MG63 (cell line): Measurements from ENCODE around the gene C16orf87. TPM values are rescaled to one million over a fixed set of nuclear protein-coding genes. Genes with fewer than 3 reads are reported as not detected.

Source experiments
- DNase-seq: peaks from one replicate; pipeline ENCODE4 v3.0.0-alpha.2; 2020
- H3K27me3 ChIP-seq: fragments of 250-450 bp; sonication (Bioruptor Pico); 2 replicates; pipeline ENCODE4 v1.5.1; 2020; ENCODE audit warnings: mild to moderate bottlenecking, moderate library complexity
- H3K36me3 ChIP-seq: fragments of 250-450 bp; sonication (Bioruptor Pico); 2 replicates; pipeline ENCODE4 v1.5.1; 2020; ENCODE audit warnings: mild to moderate bottlenecking, moderate library complexity
- H3K4me3 ChIP-seq: fragments of 250-450 bp; sonication (Bioruptor Pico); 2 replicates; pipeline ENCODE4 v1.5.1; 2020; ENCODE audit warnings: mild to moderate bottlenecking, moderate library complexity
- H3K9me3 ChIP-seq: fragments of 250-450 bp; sonication (Bioruptor Pico); 2 replicates; pipeline ENCODE4 v1.5.1; 2020; ENCODE audit warnings: mild to moderate bottlenecking, moderate library complexity
- total RNA-seq: library from RNA; depleted of rRNA; stranded (reverse); fragments of >200 nt; shearing (Covaris generic); gene quantifications from 2 replicates; pipeline ENCODE4 v1.2.3, GENCODE V29; 2014; ENCODE audit warnings: low replicate concordance

The C16orf87 gene
- total RNA-seq, 1 experiment from 2014 or later = 13.6 TPM

GRCh38 chr16:46822270-46822669 lies 8.7 kb downstream of the C16orf87 start:
- no peaks in the 10 kb centered on the region for H3K27me3 ChIP-seq
- H3K36me3 ChIP-seq = peaks cover 4% of the 10 kb centered on the region; the same call in 1 of the 2 replicates
- DNase-seq = no peak
- no peak overlapping the region for H3K4me3 ChIP-seq
- no peaks in the 10 kb centered on the region for H3K9me3 ChIP-seq

- peak; percentile 69 for DNase-seq
- no peak overlapping the region for H3K4me3 ChIP-seq
- peaks cover 21% of the 10 kb centered on the region for H3K9me3 ChIP-seq
- peaks cover 15% of the 10 kb centered on the region for H3K36me3 ChIP-seq
- H3K27me3 ChIP-seq = no peaks in the 10 kb centered on the region
Measured at GRCh38 chr16:46817961-46818360, 13.0 kb downstream of the C16orf87 start.

GRCh38 chr16:46814790-46815189 lies 16.2 kb downstream of the C16orf87 start:
- no peak for DNase-seq
- Histone ChIP-seq H3K4me3 (no peak overlapping the region), H3K36me3 (peaks cover 15% of the 10 kb centered on the region), H3K27me3 (no peaks in the 10 kb centered on the region), H3K9me3 (peaks cover 21% of the 10 kb centered on the region)

GRCh38 chr16:46813611-46814010 lies 17.4 kb downstream of the C16orf87 start:
- no peak for DNase-seq
- peaks cover 15% of the 10 kb centered on the region for H3K36me3 ChIP-seq
- no peaks in the 10 kb centered on the region for H3K27me3 ChIP-seq
- H3K4me3 ChIP-seq = no peak overlapping the region
- peaks cover 21% of the 10 kb centered on the region for H3K9me3 ChIP-seq

GRCh38 chr16:46812781-46813540 lies 18.0 kb downstream of the C16orf87 start:
- peaks cover 15% of the 10 kb centered on the region for H3K36me3 ChIP-seq
- no peak for DNase-seq
- H3K9me3 ChIP-seq = peaks cover 21% of the 10 kb centered on the region
- H3K4me3 ChIP-seq = no peak overlapping the region
- H3K27me3 ChIP-seq = no peaks in the 10 kb centered on the region

GRCh38 chr16:46811682-46812081 lies 19.3 kb downstream of the C16orf87 start:
- DNase-seq = no peak
- Histone ChIP-seq H3K9me3 (peaks cover 21% of the 10 kb centered on the region), H3K36me3 (peaks cover 12% of the 10 kb centered on the region), H3K27me3 (no peaks in the 10 kb centered on the region), H3K4me3 (no peak overlapping the region)

GRCh38 chr16:46808997-46809396 lies 22.0 kb downstream of the C16orf87 start:
- H3K36me3 ChIP-seq = peaks cover 2% of the 10 kb centered on the region; the same call in 1 of the 2 replicates
- no peaks in the 10 kb centered on the region for H3K27me3 ChIP-seq
- no peak overlapping the region for H3K4me3 ChIP-seq
- peaks cover 4% of the 10 kb centered on the region; the same call in 1 of the 2 replicates for H3K9me3 ChIP-seq
- no peak for DNase-seq

- H3K9me3 ChIP-seq = no peaks in the 10 kb centered on the region
- no peaks in the 10 kb centered on the region; the same call in 1 of the 2 replicates for H3K36me3 ChIP-seq
- H3K27me3 ChIP-seq = no peaks in the 10 kb centered on the region
- H3K4me3 ChIP-seq = no peak overlapping the region
- no peak for DNase-seq
Measured at GRCh38 chr16:46807336-46807735, 23.6 kb downstream of the C16orf87 start.

- DNase-seq = no peak
- Histone ChIP-seq H3K4me3 (no peak overlapping the region), H3K9me3 (no peaks in the 10 kb centered on the region), H3K36me3 (no peaks in the 10 kb centered on the region; the same call in 1 of the 2 replicates), H3K27me3 (no peaks in the 10 kb centered on the region)
Measured at GRCh38 chr16:46803373-46803772, 27.6 kb downstream of the C16orf87 start.

GRCh38 chr16:46801428-46802049 lies 29.4 kb downstream of the C16orf87 start:
- peaks cover 8% of the 10 kb centered on the region for H3K9me3 ChIP-seq
- H3K4me3 ChIP-seq = no peak overlapping the region
- DNase-seq = no peak
- H3K36me3 ChIP-seq = peaks cover 7% of the 10 kb centered on the region; the same call in 1 of the 2 replicates
- no peaks in the 10 kb centered on the region for H3K27me3 ChIP-seq

- DNase-seq = no peak
- H3K36me3 ChIP-seq = peaks cover 11% of the 10 kb centered on the region; the same call in 1 of the 2 replicates
- H3K4me3 ChIP-seq = no peak overlapping the region
- H3K27me3 ChIP-seq = no peaks in the 10 kb centered on the region
- peaks cover 12% of the 10 kb centered on the region for H3K9me3 ChIP-seq
Measured at GRCh38 chr16:46800494-46800893, 30.5 kb downstream of the C16orf87 start.

GRCh38 chr16:46797501-46797900 lies 33.5 kb downstream of the C16orf87 start:
- no peaks in the 10 kb centered on the region for H3K27me3 ChIP-seq
- no peak for DNase-seq
- H3K4me3 ChIP-seq = no peak overlapping the region
- H3K36me3 ChIP-seq = peaks cover 18% of the 10 kb centered on the region
- peaks cover 25% of the 10 kb centered on the region for H3K9me3 ChIP-seq

GRCh38 chr16:46796764-46797269 lies 34.2 kb downstream of the C16orf87 start:
- no peaks in the 10 kb centered on the region for H3K27me3 ChIP-seq
- H3K9me3 ChIP-seq = peaks cover 25% of the 10 kb centered on the region
- H3K4me3 ChIP-seq = no peak overlapping the region
- no peak for DNase-seq
- peaks cover 18% of the 10 kb centered on the region for H3K36me3 ChIP-seq

- DNase-seq = no peak
- Histone ChIP-seq H3K36me3 (peaks cover 18% of the 10 kb centered on the region), H3K4me3 (no peak overlapping the region)
Measured at GRCh38 chr16:46793841-46794240, 37.1 kb downstream of the C16orf87 start.

GRCh38 chr16:46790599-46791270 lies 40.2 kb downstream of the C16orf87 start:
- Histone ChIP-seq H3K9me3 (peaks cover 16% of the 10 kb centered on the region), H3K27me3 (no peaks in the 10 kb centered on the region), H3K36me3 (peaks cover 7% of the 10 kb centered on the region), H3K4me3 (no peak overlapping the region)
- no peak for DNase-seq

More at GRCh38 chr16:46793841-46794240, 37.1 kb downstream of the C16orf87 start:
- Histone ChIP-seq H3K9me3 (peaks cover 26% of the 10 kb centered on the region), H3K27me3 (no peaks in the 10 kb centered on the region)

- Histone ChIP-seq H3K9me3 (peaks cover 10% of the 10 kb centered on the region), H3K36me3 (peaks cover 1% of the 10 kb centered on the region), H3K4me3 (peak overlapping the region; percentile 60), H3K27me3 (no peaks in the 10 kb centered on the region)
- DNase-seq = peak; percentile 80
Measured at GRCh38 chr16:46789499-46790414, 41.2 kb downstream of the C16orf87 start.
